ENCODE measurements around the gene QSOX1.

The QSOX1 gene

DNA sequence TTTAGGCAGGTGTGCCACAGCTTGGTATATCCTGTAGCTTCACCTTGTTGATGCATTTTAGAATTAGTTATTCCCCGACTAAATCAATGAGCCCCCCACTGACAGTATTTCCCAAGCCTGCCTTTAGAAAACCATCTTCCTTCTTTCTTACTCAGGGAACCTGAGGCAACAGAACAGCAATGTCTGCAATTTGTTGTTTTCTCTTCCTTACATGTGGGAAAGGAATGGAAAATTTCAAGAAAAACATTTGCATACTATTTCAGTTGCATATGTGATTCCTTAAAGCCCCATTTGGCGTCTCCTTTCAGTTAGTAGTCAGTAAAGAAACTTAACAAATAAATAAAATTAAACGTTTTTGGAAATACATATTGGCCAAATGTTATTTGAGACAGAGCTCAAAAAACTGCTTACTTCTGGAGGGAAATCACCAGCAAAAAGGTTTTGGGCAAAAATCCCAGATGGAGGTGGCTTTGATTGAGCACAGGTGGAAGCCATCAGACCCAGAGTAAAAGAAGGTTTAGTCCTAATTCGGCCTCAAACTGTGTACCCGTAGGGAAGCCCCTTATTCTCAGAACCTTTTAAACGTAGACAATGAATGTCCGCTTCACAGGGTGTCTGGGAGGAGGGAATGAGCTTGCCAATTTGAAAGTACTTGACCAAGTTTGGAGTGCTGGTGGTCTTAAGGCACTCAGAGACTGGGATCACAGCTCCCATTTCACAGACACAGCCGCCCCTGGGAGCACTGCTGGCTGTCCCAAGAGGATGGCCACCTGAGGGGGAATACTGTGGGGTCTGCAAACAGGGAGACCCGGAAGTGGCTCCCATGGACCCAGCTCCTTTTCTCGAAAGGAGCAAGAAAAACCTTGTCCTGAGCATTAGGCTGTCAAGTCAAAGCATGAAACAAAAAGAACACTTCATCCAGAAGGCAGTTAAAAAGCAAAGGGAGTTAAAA lies 84.8 kb downstream of the QSOX1 start:
- Histone ChIP-seq H3K4me2 (ENCODE audit: low read length) (no peak overlapping the region), H3K27me3 (ENCODE audit: low read depth, low read length) (peaks cover 55% of the 10 kb centered on the region), H3K79me2 (ENCODE audit: low read length) (no peaks in the 10 kb centered on the region), H3K36me3 (replicated peaks; ENCODE audit: low read depth, low read length) (no peaks in the 10 kb centered on the region), H3K9ac (ENCODE audit: low read length) (no peak overlapping the region), H2AFZ (ENCODE audit: low read depth, low read length) (no peak overlapping the region), H3K4me1 (ENCODE audit: low read length) (no peaks in the 10 kb centered on the region), H3K27ac (ENCODE audit: low read length) (no peak overlapping the region), H3K4me3 (ENCODE audit: low read length) (no peak overlapping the region), H4K20me1 (ENCODE audit: insufficient read depth, low read length) (no peaks in the 10 kb centered on the region), H3K9me3 (ENCODE audit: insufficient read depth, low read length) (no peaks in the 10 kb centered on the region)
- TF ChIP-seq CTCF (IDR thresholded peaks at IDR 0.05; ENCODE audit: low read depth, low read length) (no peak), EZH2phosphoT487 (IDR thresholded peaks at IDR 0.05; ENCODE audit: low read depth) (no peak)

GRCh38 chr1:180241716-180242544 lies 87.3 kb downstream of the QSOX1 start:
- Histone ChIP-seq H3K79me2 (ENCODE audit: low read length) (no peaks in the 10 kb centered on the region), H4K20me1 (ENCODE audit: insufficient read depth, low read length) (no peaks in the 10 kb centered on the region), H3K27me3 (ENCODE audit: low read depth, low read length) (peaks cover 47% of the 10 kb centered on the region), H3K36me3 (replicated peaks; ENCODE audit: low read depth, low read length) (no peaks in the 10 kb centered on the region), H3K9me3 (ENCODE audit: insufficient read depth, low read length) (no peaks in the 10 kb centered on the region), H3K4me2 (ENCODE audit: low read length) (no peak overlapping the region), H3K9ac (ENCODE audit: low read length) (no peak overlapping the region), H2AFZ (ENCODE audit: low read depth, low read length) (no peak overlapping the region), H3K27ac (ENCODE audit: low read length) (no peak overlapping the region), H3K4me3 (ENCODE audit: low read length) (no peak overlapping the region), H3K4me1 (ENCODE audit: low read length) (no peaks in the 10 kb centered on the region)
- no peak for TF ChIP-seq EZH2phosphoT487 (IDR thresholded peaks at IDR 0.05; ENCODE audit: low read depth)
- no peak for TF ChIP-seq CTCF (IDR thresholded peaks at IDR 0.05; ENCODE audit: low read depth, low read length)

DNA sequence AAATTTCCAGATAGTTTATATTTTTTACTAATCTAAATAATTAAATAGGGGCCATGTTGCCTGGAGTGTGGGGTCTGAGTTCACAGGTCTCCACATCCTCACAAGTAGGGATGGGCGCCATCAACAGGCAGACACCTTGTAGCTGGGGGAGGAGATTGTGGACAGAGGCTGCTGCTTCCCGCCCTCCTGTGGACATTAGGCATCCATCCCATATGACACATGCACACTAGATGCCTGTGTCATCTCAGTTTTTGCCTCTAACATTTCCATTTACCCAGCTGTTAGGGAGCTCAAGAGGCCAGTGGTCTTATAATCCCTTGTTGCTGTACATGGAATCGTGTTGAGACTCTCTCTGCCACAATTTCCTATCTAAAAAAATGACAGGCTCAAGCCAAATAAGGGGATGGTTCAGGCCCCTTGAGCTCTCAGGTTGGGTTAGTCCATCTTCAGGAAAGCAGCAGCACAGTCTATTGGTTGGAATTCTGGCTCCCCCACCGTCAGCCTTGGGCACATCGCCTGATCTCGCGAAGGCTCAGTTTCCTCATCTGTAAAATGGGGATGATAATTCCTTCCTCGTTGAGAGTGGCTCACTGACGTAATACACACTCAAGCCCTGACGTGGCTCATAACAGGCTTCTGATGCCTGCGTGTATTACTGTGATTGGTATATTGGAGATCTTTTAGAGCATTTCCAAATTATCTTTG lies 89.0 kb downstream of the QSOX1 start:
- Histone ChIP-seq H3K9ac (ENCODE audit: low read length) (no peak overlapping the region), H3K4me2 (ENCODE audit: low read length) (no peak overlapping the region), H3K79me2 (ENCODE audit: low read length) (no peaks in the 10 kb centered on the region), H3K27ac (ENCODE audit: low read length) (no peak overlapping the region), H2AFZ (ENCODE audit: low read depth, low read length) (no peak overlapping the region), H3K27me3 (ENCODE audit: low read depth, low read length) (peaks cover 29% of the 10 kb centered on the region), H3K9me3 (ENCODE audit: insufficient read depth, low read length) (no peaks in the 10 kb centered on the region), H4K20me1 (ENCODE audit: insufficient read depth, low read length) (no peaks in the 10 kb centered on the region), H3K4me1 (ENCODE audit: low read length) (no peaks in the 10 kb centered on the region), H3K4me3 (ENCODE audit: low read length) (no peak overlapping the region), H3K36me3 (replicated peaks; ENCODE audit: low read depth, low read length) (no peaks in the 10 kb centered on the region)
- TF ChIP-seq EZH2phosphoT487 (IDR thresholded peaks at IDR 0.05; ENCODE audit: low read depth) (no peak), CTCF (IDR thresholded peaks at IDR 0.05; ENCODE audit: low read depth, low read length) (0 out of 2 replicates have a peak, but pooled peaks have one; percentile 6)

Measured in OCI-LY3 (cell line).